ENCODE results near the gene MARF1.

MARF1 gene

GRCh38 chr16:15621456-15621855 is 21.5 kb downstream of the MARF1 start:
- Histone ChIP-seq H3K36me3 (peaks cover 71 to 96% (median 89%) of the 10 kb centered on the region in 3 donors), H3K4me1 (peaks cover 0 to 16% (median 0%) of the 10 kb centered on the region in 4 donors), H3K4me3 (no peak overlapping the region), H3K27ac (no peak overlapping the region), H3K9me3 (no peaks in the 10 kb centered on the region), H3K27me3 (no peaks in the 10 kb centered on the region)
- intact Hi-C loops (cut with DNase I; ENCODE audit: low total_unique reads) = no loop called here
- TF ChIP-seq CTCF (IDR thresholded peaks at IDR 0.05) = no peak
- DNase-seq = no peak

DNA sequence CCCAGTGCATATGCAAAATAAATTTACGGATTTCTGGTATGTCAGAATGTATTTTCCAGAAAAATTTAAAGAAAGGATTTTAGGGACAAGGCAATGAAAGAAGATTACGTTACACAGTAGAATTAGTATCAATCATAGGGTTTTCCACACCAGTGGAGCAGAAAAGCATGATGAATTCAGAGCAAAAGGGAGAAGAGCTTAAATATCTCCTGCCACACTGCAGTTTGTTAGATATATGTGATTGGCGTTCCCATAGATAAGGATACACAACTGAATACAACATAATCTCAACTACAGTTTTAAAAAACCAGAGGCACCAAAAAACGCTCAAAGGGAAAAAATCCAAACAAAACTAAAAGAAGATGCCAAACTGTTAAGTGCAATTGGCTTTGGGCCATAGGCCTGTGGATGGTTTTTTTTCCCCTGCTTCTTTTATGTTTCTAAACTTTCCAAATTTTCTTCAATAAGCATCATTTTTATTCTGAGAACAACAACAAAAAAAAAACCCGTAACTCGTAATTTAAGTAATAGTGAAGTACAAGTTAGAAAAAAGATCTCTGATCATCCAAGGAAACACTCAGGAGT is 22.3 kb downstream of the MARF1 start:
- no peak for TF ChIP-seq CTCF (IDR thresholded peaks at IDR 0.05)
- Histone ChIP-seq H3K27ac (no peak overlapping the region), H3K36me3 (peaks cover 75 to 98% (median 92%) of the 10 kb centered on the region in 3 donors), H3K4me3 (no peak overlapping the region), H3K27me3 (no peaks in the 10 kb centered on the region), H3K9me3 (no peaks in the 10 kb centered on the region), H3K4me1 (peaks cover 0 to 16% (median 0%) of the 10 kb centered on the region in 4 donors)
- intact Hi-C loops (cut with DNase I; ENCODE audit: low total_unique reads) = no loop called here
- DNase-seq = no peak

DNA sequence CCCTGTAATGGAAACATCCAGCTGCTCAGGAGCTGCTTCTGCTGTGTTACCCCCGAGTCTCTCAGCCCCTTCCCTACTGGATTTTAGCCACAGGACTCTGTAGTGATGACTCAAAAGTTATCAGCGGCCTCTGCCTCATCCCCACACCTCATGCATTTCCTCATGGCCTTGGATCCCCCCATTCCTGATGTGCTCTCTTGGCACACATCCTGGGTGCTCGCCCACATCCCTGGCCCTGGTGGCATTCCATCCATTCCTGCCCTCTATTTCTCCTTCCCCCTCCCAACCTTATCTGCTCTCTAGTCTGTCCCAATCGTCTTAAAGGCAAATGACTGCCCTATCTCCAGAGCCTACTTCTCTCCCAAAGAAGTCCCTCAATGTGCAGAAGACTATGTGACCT is 24.6 kb downstream of the MARF1 start:
- no peak overlapping the region for H3K4me3 ChIP-seq
- TF ChIP-seq CTCF (IDR thresholded peaks at IDR 0.05) = no peak
- H3K36me3 ChIP-seq = peaks cover 72 to 98% (median 88%) of the 10 kb centered on the region in 3 donors
- intact Hi-C loops (cut with DNase I; ENCODE audit: low total_unique reads) = no loop called here
- no peaks in the 10 kb centered on the region for H3K27me3 ChIP-seq
- DNase-seq = no peak
- no peak overlapping the region for H3K27ac ChIP-seq
- H3K9me3 ChIP-seq = no peaks in the 10 kb centered on the region
- H3K4me1 ChIP-seq = peaks cover 0 to 16% (median 0%) of the 10 kb centered on the region in 4 donors

GRCh38 chr16:15617901-15618300 is 25.1 kb downstream of the MARF1 start:
- peaks cover 67 to 98% (median 89%) of the 10 kb centered on the region in 3 donors for H3K36me3 ChIP-seq
- no peaks in the 10 kb centered on the region for H3K9me3 ChIP-seq
- H3K4me1 ChIP-seq = peaks cover 0 to 16% (median 0%) of the 10 kb centered on the region in 4 donors
- TF ChIP-seq CTCF (IDR thresholded peaks at IDR 0.05) = no peak
- H3K27ac ChIP-seq = no peak overlapping the region
- intact Hi-C loops (cut with DNase I; ENCODE audit: low total_unique reads) = no loop called here
- H3K27me3 ChIP-seq = no peaks in the 10 kb centered on the region
- no peak for DNase-seq
- no peak overlapping the region for H3K4me3 ChIP-seq

DNA sequence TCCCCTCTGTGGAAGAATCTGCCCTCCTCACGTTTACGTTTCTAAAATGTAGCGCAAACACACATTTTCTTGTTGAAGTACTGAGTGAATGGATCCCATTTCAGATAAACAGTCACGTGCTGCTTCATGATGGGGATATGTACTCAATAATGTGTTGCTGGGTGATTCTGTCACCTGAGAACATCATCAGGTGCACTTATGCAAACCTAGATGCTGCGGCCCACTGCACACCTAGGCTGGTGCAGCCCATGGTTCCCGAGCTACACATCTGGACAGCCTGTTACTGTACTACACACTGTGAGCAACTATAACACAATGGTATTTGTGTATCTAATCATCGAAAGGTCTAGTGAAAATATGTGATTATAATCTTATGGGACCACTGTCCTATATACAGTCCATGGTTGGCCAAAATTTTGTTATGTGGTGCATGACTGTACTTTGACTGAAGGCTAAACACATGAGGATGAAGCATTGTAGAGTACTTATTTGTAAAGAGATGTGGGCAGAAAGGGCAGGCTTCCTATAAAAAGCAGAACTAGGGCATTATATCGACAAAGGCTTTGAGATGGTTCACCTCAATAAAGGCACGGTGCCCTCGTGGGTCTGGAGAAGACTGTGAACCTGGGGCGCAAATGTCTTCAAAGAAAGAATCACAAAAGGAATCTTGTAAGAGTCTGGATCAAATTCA is 26.3 kb downstream of the MARF1 start:
- DNase-seq = no peak
- Histone ChIP-seq H3K27me3 (no peaks in the 10 kb centered on the region), H3K27ac (no peak overlapping the region), H3K9me3 (no peaks in the 10 kb centered on the region), H3K36me3 (peaks cover 73 to 98% (median 89%) of the 10 kb centered on the region in 3 donors), H3K4me3 (no peak overlapping the region), H3K4me1 (peaks cover 0 to 13% (median 0%) of the 10 kb centered on the region in 4 donors)
- TF ChIP-seq CTCF (IDR thresholded peaks at IDR 0.05) = no peak
- intact Hi-C loops (cut with DNase I; ENCODE audit: low total_unique reads) = no loop called here

Data from tibial artery (tissue), 4 donors.